ENCODE measurements around the gene SH3PXD2A.

DNA sequence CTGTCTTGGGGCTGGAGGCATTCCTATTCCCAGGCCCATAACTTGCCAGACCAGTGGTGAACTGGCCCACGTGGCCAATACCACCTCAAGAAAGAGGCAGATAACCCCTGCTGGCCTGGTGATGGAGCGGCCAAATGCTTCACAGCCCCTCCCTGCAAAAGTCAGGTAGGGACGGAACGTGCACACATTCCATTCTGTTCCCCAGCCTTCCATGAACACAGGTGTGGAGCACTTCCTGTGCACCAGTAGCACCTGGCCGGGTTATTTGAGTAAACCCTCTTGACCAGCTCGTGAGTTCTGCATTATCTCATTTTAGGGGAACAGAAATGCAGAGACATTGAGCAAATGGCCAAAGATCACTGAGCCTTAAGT is 134.4 kb downstream of the SH3PXD2A start:
- TF ChIP-seq, protein P1, sequence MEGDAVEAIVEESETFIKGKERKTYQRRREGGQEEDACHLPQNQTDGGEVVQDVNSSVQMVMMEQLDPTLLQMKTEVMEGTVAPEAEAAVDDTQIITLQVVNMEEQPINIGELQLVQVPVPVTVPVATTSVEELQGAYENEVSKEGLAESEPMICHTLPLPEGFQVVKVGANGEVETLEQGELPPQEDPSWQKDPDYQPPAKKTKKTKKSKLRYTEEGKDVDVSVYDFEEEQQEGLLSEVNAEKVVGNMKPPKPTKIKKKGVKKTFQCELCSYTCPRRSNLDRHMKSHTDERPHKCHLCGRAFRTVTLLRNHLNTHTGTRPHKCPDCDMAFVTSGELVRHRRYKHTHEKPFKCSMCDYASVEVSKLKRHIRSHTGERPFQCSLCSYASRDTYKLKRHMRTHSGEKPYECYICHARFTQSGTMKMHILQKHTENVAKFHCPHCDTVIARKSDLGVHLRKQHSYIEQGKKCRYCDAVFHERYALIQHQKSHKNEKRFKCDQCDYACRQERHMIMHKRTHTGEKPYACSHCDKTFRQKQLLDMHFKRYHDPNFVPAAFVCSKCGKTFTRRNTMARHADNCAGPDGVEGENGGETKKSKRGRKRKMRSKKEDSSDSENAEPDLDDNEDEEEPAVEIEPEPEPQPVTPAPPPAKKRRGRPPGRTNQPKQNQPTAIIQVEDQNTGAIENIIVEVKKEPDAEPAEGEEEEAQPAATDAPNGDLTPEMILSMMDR (conservative IDR thresholded peaks at IDR 0.05; ENCODE audit: low read depth, low read length), result no peak
- no peak for TF ChIP-seq EZH2 (IDR thresholded peaks at IDR 0.05; ENCODE audit: borderline replicate concordance, low read depth, low read length, poor library complexity, severe bottlenecking)
